Measurements from ENCODE around the gene TRPM2. TPM values are rescaled to one million over a fixed set of nuclear protein-coding genes. Genes with fewer than 3 reads are reported as not detected.

The TRPM2 gene
- total RNA-seq, 1 experiment from 2014 or later = 0.26 TPM

GRCh38 chr21:44405091-44405947, 51.9 kb downstream of the TRPM2 start:
- no peak for TF ChIP-seq CTCF (IDR thresholded peaks at IDR 0.05)
- TF ChIP-seq SIN3A (IDR thresholded peaks at IDR 0.05; ENCODE audit: borderline replicate concordance, insufficient read depth, low read depth, low read length) = no peak
- Histone ChIP-seq H3K4me1 (ENCODE audit: control insufficient read depth, insufficient read depth, low read length) (no peaks in the 10 kb centered on the region), H3K9me3 (ENCODE audit: control insufficient read depth, insufficient read depth, low read depth, low read length) (no peaks in the 10 kb centered on the region), H3K27ac (ENCODE audit: low read length) (no peak overlapping the region), H3K4me3 (ENCODE audit: low read depth in 2 of 2, low read length in 2 of 2) (no peak overlapping the region), H3K36me3 (ENCODE audit: control insufficient read depth, insufficient read depth, low read length) (no peaks in the 10 kb centered on the region), H3K27me3 (ENCODE audit: control insufficient read depth, insufficient read depth, low read length) (no peaks in the 10 kb centered on the region)
- BruUV-seq (replicated peaks) = no TSS peak
- POLR2A ChIA-PET = no interaction called here
- DNase-seq (ENCODE audit: low read depth, low spot score) = no peak
- in situ Hi-C loops (cut with HindIII; ENCODE audit: low pct_unique_long_range_greater_than_20kb, low sequenced_read_pairs) (no loop called here), intact Hi-C loops (cut with micrococcal nuclease; ENCODE audit: unreplicated experiment) (no loop called here)
- no peak for ATAC-seq
- CTCF ChIA-PET = no interaction called here

GRCh38 chr21:44405948-44406872, 52.8 kb downstream of the TRPM2 start:
- TF ChIP-seq SIN3A (IDR thresholded peaks at IDR 0.05; ENCODE audit: borderline replicate concordance, insufficient read depth, low read depth, low read length) = no peak
- no peak for TF ChIP-seq REST (IDR thresholded peaks at IDR 0.05; ENCODE audit: insufficient read depth in 1 of 2, low read depth in 2 of 2, low read length in 1 of 2)
- no peak for TF ChIP-seq CTCF (IDR thresholded peaks at IDR 0.05)
- TF ChIP-seq TCF7L2 (IDR thresholded peaks at IDR 0.05; ENCODE audit: low read depth, low read length) = no peak
- TF ChIP-seq POLR2AphosphoS5 (IDR thresholded peaks at IDR 0.05; ENCODE audit: low read depth, low read length) = no peak
- H3K4me3 ChIP-seq (ENCODE audit: low read depth in 2 of 2, low read length in 2 of 2) = no peak overlapping the region
- H3K4me1 ChIP-seq (ENCODE audit: control insufficient read depth, insufficient read depth, low read length) = no peaks in the 10 kb centered on the region
- ATAC-seq (no peak), DNase-seq (ENCODE audit: low read depth, low spot score) (no peak)
- in situ Hi-C loops (cut with HindIII; ENCODE audit: low pct_unique_long_range_greater_than_20kb, low sequenced_read_pairs) = no loop called here
- H3K27me3 ChIP-seq (ENCODE audit: control insufficient read depth, insufficient read depth, low read length) = no peaks in the 10 kb centered on the region
- ChIA-PET CTCF (no interaction called here), POLR2A (no interaction called here)
- no peaks in the 10 kb centered on the region for H3K36me3 ChIP-seq (ENCODE audit: control insufficient read depth, insufficient read depth, low read length)
- no TSS peak for BruUV-seq (replicated peaks)
- no peaks in the 10 kb centered on the region for H3K9me3 ChIP-seq (ENCODE audit: control insufficient read depth, insufficient read depth, low read depth, low read length)
- intact Hi-C loops (cut with micrococcal nuclease; ENCODE audit: unreplicated experiment) = no loop called here
- no peak overlapping the region for H3K27ac ChIP-seq (ENCODE audit: low read length)
